Stimulated activated CD8-positive, alpha-beta memory T cell treated with anti-CD3 and anti-CD28 coated beads, Interleukin-7, amount 100 ng/mL, for 48 hours (primary cell): Measurements from ENCODE around the gene TRPM3.

Experiments used
- DNase-seq, 2 donors: peaks; one replicate each; pipeline ENCODE4 v3.0.0-alpha.2; 2020; ENCODE audit warnings: low read depth in 1 of 2; ENCODE audit errors: extremely low read depth in 1 of 2

TRPM3 gene

GRCh38 chr9:70537084-70537483 lies 584.3 kb downstream of the TRPM3 start:
- DNase-seq, result no peak

GRCh38 chr9:70535546-70536323 lies 585.7 kb downstream of the TRPM3 start:
- DNase-seq, result no peak

- no peak for DNase-seq
These were observed 587.0 kb downstream of the TRPM3 start for GRCh38 chr9:70534471-70534870.

- no peak for DNase-seq
These were observed 587.4 kb downstream of the TRPM3 start for GRCh38 chr9:70534061-70534460.

- no peak for DNase-seq
These were observed 587.9 kb downstream of the TRPM3 start for GRCh38 chr9:70533492-70533891.

- no peak for DNase-seq
These were observed 588.7 kb downstream of the TRPM3 start for GRCh38 chr9:70532716-70533115.

- no peak for DNase-seq
These were observed 590.1 kb downstream of the TRPM3 start for GRCh38 chr9:70531311-70531710.

- no peak for DNase-seq
These were observed 590.7 kb downstream of the TRPM3 start for GRCh38 chr9:70530716-70531115.

- DNase-seq, result no peak
These were observed 591.6 kb downstream of the TRPM3 start for GRCh38 chr9:70529833-70530232.

GRCh38 chr9:70529377-70529776 lies 592.0 kb downstream of the TRPM3 start:
- no peak for DNase-seq

GRCh38 chr9:70526902-70527301 lies 594.5 kb downstream of the TRPM3 start:
- no peak for DNase-seq

GRCh38 chr9:70525519-70525918 lies 595.9 kb downstream of the TRPM3 start:
- no peak for DNase-seq

- no peak for DNase-seq
These were observed 601.3 kb downstream of the TRPM3 start for GRCh38 chr9:70519912-70520724.

- no peak for DNase-seq
These were observed 603.4 kb downstream of the TRPM3 start for GRCh38 chr9:70517926-70518610.

- DNase-seq, result no peak
These were observed 607.1 kb downstream of the TRPM3 start for GRCh38 chr9:70514273-70514672.

GRCh38 chr9:70511858-70512257 lies 609.6 kb downstream of the TRPM3 start:
- no peak for DNase-seq

GRCh38 chr9:70510157-70510770 lies 611.2 kb downstream of the TRPM3 start:
- DNase-seq, result no peak

- no peak for DNase-seq
These were observed 615.3 kb downstream of the TRPM3 start for GRCh38 chr9:70506159-70506558.

- no peak for DNase-seq
These were observed 616.6 kb downstream of the TRPM3 start for GRCh38 chr9:70504834-70505233.

- no peak for DNase-seq
These were observed 618.7 kb downstream of the TRPM3 start for GRCh38 chr9:70502690-70503089.

- no peak for DNase-seq
These were observed 620.6 kb downstream of the TRPM3 start for GRCh38 chr9:70500793-70501192.
